GM12878 (cell line): ENCODE results near the gene RXFP4. TPM values are rescaled to one million over a fixed set of nuclear protein-coding genes. Genes with fewer than 3 reads are reported as not detected.

Source experiments
- E4F1 ChIP-seq: fragments of 450-650 bp; IDR thresholded peaks from 2 replicates; pipeline ENCODE4 v1.6.1; 2018; ENCODE audit warnings: borderline replicate concordance, mild to moderate bottlenecking; ENCODE audit not compliant: partially characterized antibody
- JUND ChIP-seq: IDR thresholded peaks from 2 replicates; pipeline ENCODE4 v1.6.1; 2012; ENCODE audit warnings: low read depth, mild to moderate bottlenecking, low read length, improper control_type of control experiment, moderate library complexity
- MEF2A ChIP-seq: IDR thresholded peaks from 2 replicates; pipeline ENCODE4 v1.6.1; 2011; ENCODE audit warnings: low read depth, mild to moderate bottlenecking, low read length, moderate library complexity; ENCODE audit not compliant: insufficient read depth
- NKRF ChIP-seq: fragments of 450-650 bp; conservative IDR thresholded peaks from 2 replicates; pipeline ENCODE4 v1.6.1; 2017; ENCODE audit warnings: mild to moderate bottlenecking, moderate library complexity
- POU2F2 ChIP-seq: IDR thresholded peaks from 3 replicates; pipeline ENCODE4 v1.6.1; 2011; ENCODE audit warnings: low read depth, mild to moderate bottlenecking, low read length, borderline replicate concordance
- SIX5 ChIP-seq: IDR thresholded peaks from 2 replicates; pipeline ENCODE4 v1.6.1; 2011; ENCODE audit warnings: mild to moderate bottlenecking, low read depth, low read length, moderate library complexity; ENCODE audit not compliant: severe bottlenecking
- SPI1 ChIP-seq: IDR thresholded peaks from 2 replicates; pipeline ENCODE4 v1.6.1; 2011; ENCODE audit warnings: low read depth, mild to moderate bottlenecking, low read length, moderate library complexity, borderline replicate concordance; ENCODE audit not compliant: insufficient read depth
- TCF3 ChIP-seq: IDR thresholded peaks from 2 replicates; pipeline ENCODE4 v1.6.1; 2012; ENCODE audit warnings: low read depth, mild to moderate bottlenecking, low read length, borderline replicate concordance; ENCODE audit not compliant: insufficient read depth
- USF2 ChIP-seq: IDR thresholded peaks from 2 replicates; pipeline ENCODE4 v1.6.1; 2011; ENCODE audit warnings: low read depth, low read length, improper control_type of control experiment, borderline replicate concordance
- polyA plus RNA-seq, 11 experiments: library from polyadenylated mRNA; depleted of rRNA in 4 of 11; unstranded in 6 of 11; stranded (reverse) in 5 of 11; fragments of >200 nt; fragmentation: Nextera tagmentation in 4 of 11; fragmentation: Illumina TruSeq in 1 of 11; extraction: Ambion mirVana in 4 of 11; extraction: Trizol in 1 of 11; gene quantifications; 1 replicate in 1 of 11; 2 replicates in 10 of 11; pipeline versions ENCODE4 v1.2.1 to v1.2.3, GENCODE V29; 2011 to 2016; ENCODE audit warnings: inconsistent platforms in 2 of 11, missing spikeins in 2 of 11, low read depth in 1 of 11
- total RNA-seq, 4 experiments: library from RNA; depleted of rRNA in 3 of 4; stranded (reverse); fragments of >200 nt in 3 of 4; fragmentation: Illumina TruSeq in 1 of 4; extraction: Trizol in 1 of 4; gene quantifications; 2 replicates each; pipeline versions ENCODE4 v1.2.1 to v1.2.3, GENCODE V29; 2013 to 2021

The RXFP4 gene
- total and polyA plus RNA-seq, 10 of the 15 experiments (the other 5 are each of a cell fraction or from before 2014, with no cell fraction given), result 0.10 to 0.40 (median 0.39) TPM; not detected in 7

- TF ChIP-seq SIX5 (no peak), SPI1 (no peak), JUND (no peak), E4F1 (no peak), TCF3 (no peak), NKRF (no peak), POU2F2 (no peak), MEF2A (no peak), USF2 (no peak)
- TF ChIP-seq, all 136 proteins: peak for 0
Measured at GRCh38 chr1:155968670-155969069, 27.2 kb downstream of the RXFP4 start (continued).
